GM12873 (cell line): ENCODE results near the gene WDR64.
A peak's percentile ranks its signal among the peaks of the same experiment; 100 is the strongest.

Source experiments
- TF ChIP-seq, protein P1 (sequence below): IDR thresholded peaks from 2 replicates; pipeline ENCODE4 v1.5.1; 2012; ENCODE audit warnings: low read depth, mild to moderate bottlenecking, moderate library complexity, low read length, control low read depth; ENCODE audit not compliant: insufficient read depth; ENCODE audit errors: missing control alignments

The WDR64 gene

GRCh38 chr1:241611063-241611462 lies 41.0 kb upstream of the WDR64 start:
- TF ChIP-seq, protein P1, sequence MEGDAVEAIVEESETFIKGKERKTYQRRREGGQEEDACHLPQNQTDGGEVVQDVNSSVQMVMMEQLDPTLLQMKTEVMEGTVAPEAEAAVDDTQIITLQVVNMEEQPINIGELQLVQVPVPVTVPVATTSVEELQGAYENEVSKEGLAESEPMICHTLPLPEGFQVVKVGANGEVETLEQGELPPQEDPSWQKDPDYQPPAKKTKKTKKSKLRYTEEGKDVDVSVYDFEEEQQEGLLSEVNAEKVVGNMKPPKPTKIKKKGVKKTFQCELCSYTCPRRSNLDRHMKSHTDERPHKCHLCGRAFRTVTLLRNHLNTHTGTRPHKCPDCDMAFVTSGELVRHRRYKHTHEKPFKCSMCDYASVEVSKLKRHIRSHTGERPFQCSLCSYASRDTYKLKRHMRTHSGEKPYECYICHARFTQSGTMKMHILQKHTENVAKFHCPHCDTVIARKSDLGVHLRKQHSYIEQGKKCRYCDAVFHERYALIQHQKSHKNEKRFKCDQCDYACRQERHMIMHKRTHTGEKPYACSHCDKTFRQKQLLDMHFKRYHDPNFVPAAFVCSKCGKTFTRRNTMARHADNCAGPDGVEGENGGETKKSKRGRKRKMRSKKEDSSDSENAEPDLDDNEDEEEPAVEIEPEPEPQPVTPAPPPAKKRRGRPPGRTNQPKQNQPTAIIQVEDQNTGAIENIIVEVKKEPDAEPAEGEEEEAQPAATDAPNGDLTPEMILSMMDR, result peak; percentile 56

DNA sequence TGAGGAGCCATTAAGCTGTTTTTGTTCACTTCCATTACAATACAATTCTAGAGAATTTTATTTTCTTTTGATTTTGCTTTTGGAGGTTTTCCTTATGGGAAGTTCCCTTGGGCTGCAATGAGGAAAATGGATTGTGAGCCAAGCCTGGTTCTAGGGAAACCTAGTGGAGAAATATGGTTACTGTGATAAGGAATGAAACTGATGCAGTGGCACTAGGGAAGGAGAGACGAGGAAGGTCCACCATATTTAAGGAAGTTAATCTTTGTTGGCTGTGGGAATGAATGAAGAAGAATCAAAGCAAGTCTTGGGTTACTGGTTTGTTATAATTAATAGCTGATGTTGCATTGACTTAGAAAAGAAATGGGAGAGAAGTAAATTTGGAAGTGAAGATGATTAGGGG lies 40.3 kb upstream of the WDR64 start:
- TF ChIP-seq, protein P1, result no peak

GRCh38 chr1:241612533-241613477 lies 39.3 kb upstream of the WDR64 start:
- TF ChIP-seq, protein P1, result no peak

- TF ChIP-seq, protein P1, result no peak
These were observed 37.9 kb upstream of the WDR64 start for GRCh38 chr1:241614144-241614543.

GRCh38 chr1:241614572-241614971 lies 37.5 kb upstream of the WDR64 start:
- TF ChIP-seq, protein P1, result no peak

DNA sequence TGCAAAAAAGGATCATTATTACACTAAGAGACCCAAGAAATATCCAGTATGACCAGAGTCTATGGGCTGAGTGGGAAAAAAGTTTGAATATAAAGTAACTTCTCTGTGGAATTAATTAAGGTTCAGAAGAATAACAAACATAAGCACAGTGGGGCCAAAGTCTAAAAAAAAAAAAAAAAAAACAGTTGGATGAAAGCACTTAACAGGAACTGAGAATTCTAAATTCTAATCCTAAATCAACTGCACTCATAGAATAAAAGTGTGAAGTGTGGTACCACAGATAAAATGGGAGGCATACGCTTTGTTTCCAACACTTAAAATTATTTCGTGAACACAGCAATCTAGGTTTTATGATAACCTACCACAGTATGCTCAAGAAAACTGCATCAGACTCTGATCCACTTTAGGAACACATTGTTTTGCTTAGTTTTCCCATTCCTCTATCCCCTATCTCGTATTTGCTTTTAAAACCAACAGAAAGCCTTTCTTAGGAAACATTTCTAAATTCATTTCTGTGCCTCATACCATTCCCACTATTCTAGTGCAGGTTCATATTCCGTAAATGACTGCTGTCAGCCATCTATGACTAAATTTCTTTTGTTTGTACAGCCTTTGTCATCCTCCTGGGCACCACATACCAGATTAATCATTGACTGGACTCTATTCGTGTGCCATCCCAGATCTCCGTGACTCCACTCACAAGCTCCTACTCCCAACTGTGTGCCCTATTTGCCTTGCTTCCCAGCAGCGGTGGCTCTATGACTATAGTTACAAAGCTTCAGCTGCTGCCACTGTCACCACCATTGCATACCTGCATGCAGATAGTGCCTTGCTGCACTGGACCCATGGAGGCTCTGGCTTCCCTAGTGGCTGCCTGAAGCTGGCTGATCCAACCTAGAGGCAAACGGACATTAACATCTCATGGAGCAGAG lies 36.8 kb upstream of the WDR64 start:
- TF ChIP-seq, protein P1, result no peak

- TF ChIP-seq, protein P1, result no peak
These were observed 34.7 kb upstream of the WDR64 start for GRCh38 chr1:241617426-241617825.
